22Rv1 (cell line): ENCODE data around the gene USP21.

Experiments used
- H3K27ac ChIP-seq: fragments of 450-650 bp; 2 replicates; pipeline ENCODE4 v1.5.1; 2017
- CTCF ChIP-seq: fragments of 450-650 bp; IDR thresholded peaks from 2 replicates; pipeline ENCODE4 v1.5.1; 2017; ENCODE audit warnings: mild to moderate bottlenecking
- ZFX ChIP-seq: fragments of 450-650 bp; IDR thresholded peaks from 2 replicates; pipeline ENCODE4 v1.6.1; 2017; ENCODE audit warnings: antibody characterized with exemption, borderline replicate concordance

The USP21 gene

GRCh38 chr1:161214369-161214768 lies 55.1 kb downstream of the USP21 start:
- no peak overlapping the region for H3K27ac ChIP-seq
- no peak for TF ChIP-seq ZFX
- no peak for TF ChIP-seq CTCF

GRCh38 chr1:161215076-161215475 lies 55.8 kb downstream of the USP21 start, which contains the start of gene FCER1G:
TSS of gene FCER1G (plus strand) at chr1:161215295. CDS start at chr1:161215322, 27 bp downstream.
- TF ChIP-seq ZFX, result no peak
- TF ChIP-seq CTCF, result no peak
- no peak within 1 kb of the TSS for H3K27ac ChIP-seq
